HCT116 (cell line): Measurements from ENCODE around the gene TMEM254. TPM values are rescaled to one million over a fixed set of nuclear protein-coding genes. Genes with fewer than 3 reads are reported as not detected.

Experiments
- ATAC-seq: fragments of 200-7000 bp; cut with Tn5 transposase; 2 replicates; pipeline ENCODE4 v1.9.1; 2020; ENCODE audit warnings: mild to moderate bottlenecking, moderate library complexity
- BruUV-seq: library from RNA; stranded (reverse); fragments of 400-500 nt; replicated peaks from 2 replicates; lab custom pipeline; 2021; lab: Mats Ljungman, UMichigan
- CTCF ChIA-PET: fragments of 300-600 bp; sonication (Branson Sonifier 250); formaldehyde crosslinking; loops from one replicate; lab custom pipeline; 2021; ENCODE audit warnings: antibody characterized with exemption; lab: Charles Lee
- POLR2A ChIA-PET: fragments of 300-600, 350-600 bp; sonication (Branson Sonifier 250); formaldehyde crosslinking; loops from one replicate; lab custom pipeline; 2021; ENCODE audit warnings: antibody characterized with exemption; lab: Charles Lee
- RAD21 ChIA-PET, 2 experiments: fragments of 300-600 bp; sonication (Branson Sonifier 250); formaldehyde crosslinking; loops; one replicate each; lab custom pipeline; 2023; ENCODE audit warnings: low total read pairs in 2 of 2; ENCODE audit not compliant: uncharacterized antibody in 2 of 2, unreplicated experiment in 2 of 2, low non-redundant PET in 1 of 2; lab: Charles Lee
- DNase-seq: peaks from one replicate; pipeline ENCODE4 v3.0.0-alpha.2; 2010; ENCODE audit warnings: low read depth, low spot score
- H2AFZ ChIP-seq: fragments of 200-600 bp; shearing (Covaris generic), sonication (generic); 2 replicates; pipeline ENCODE4 v1.6.1; 2017; ENCODE audit warnings: low read depth, mixed run types, mixed read lengths, antibody characterized with exemption, low read length; ENCODE audit not compliant: poor library complexity, severe bottlenecking
- H3K27ac ChIP-seq: 2 replicates; pipeline ENCODE4 v1.5.1; 2012; ENCODE audit warnings: low read depth, low read length
- H3K27me3 ChIP-seq: fragments of 200-600 bp; sonication (generic); 2 replicates; pipeline ENCODE4 v1.6.1; 2016; ENCODE audit warnings: mixed run types, low read length, mixed read lengths; ENCODE audit not compliant: insufficient read depth
- H3K36me3 ChIP-seq, 2 experiments: fragments of 200-500 bp in 1 of 2; fragments of 200-600 bp in 1 of 2; sonication (Bioruptor generic) in 1 of 2; sonication (generic) in 1 of 2; 2 replicates each; pipeline versions ENCODE4 v1.5.1 to v1.6.1; 2014 to 2016; ENCODE audit warnings: low read length in 2 of 2, inconsistent platforms in 1 of 2, mixed read lengths in 1 of 2, mixed run types in 1 of 2; ENCODE audit not compliant: insufficient read depth in 2 of 2, control insufficient read depth in 1 of 2
- H3K4me1 ChIP-seq, 2 experiments: fragments of 200-600 bp in 1 of 2; sonication (generic) in 1 of 2; 2 replicates each; pipeline versions ENCODE4 v1.5.1 to v1.6.1; 2012 to 2017; ENCODE audit warnings: low read length in 2 of 2, inconsistent platforms in 1 of 2, mild to moderate bottlenecking in 1 of 2, mixed read lengths in 1 of 2, mixed run types in 1 of 2, moderate library complexity in 1 of 2; ENCODE audit not compliant: insufficient read depth in 2 of 2, control insufficient read depth in 1 of 2
- H3K4me2 ChIP-seq: fragments of 200-600 bp; sonication (generic); 2 replicates; pipeline ENCODE4 v1.6.1; 2017; ENCODE audit warnings: mixed run types, low read length, mixed read lengths
- H3K4me3 ChIP-seq, 2 experiments: fragments of 200-600 bp in 1 of 2; sonication (generic) in 1 of 2; replicated peaks in 1 of 2; 2 replicates each; pipeline ENCODE4 v1.5.1; 2011 to 2016; ENCODE audit warnings: low read length in 2 of 2, control low read depth in 1 of 2, low read depth in 1 of 2, mild to moderate bottlenecking in 1 of 2, mixed read lengths in 1 of 2, mixed run types in 1 of 2
- H3K79me2 ChIP-seq: fragments of 200-600 bp; sonication (generic); 2 replicates; pipeline ENCODE4 v1.6.1; 2017; ENCODE audit warnings: mild to moderate bottlenecking, mixed run types, low read length, moderate library complexity, mixed read lengths; ENCODE audit not compliant: insufficient read depth
- H3K9ac ChIP-seq: fragments of 200-600 bp; sonication (generic); 2 replicates; pipeline ENCODE4 v1.6.1; 2016; ENCODE audit warnings: low read length, mixed read lengths
- H3K9me2 ChIP-seq: fragments of 200-600 bp; sonication (generic), shearing (Covaris generic); 2 replicates; pipeline ENCODE4 v1.6.1; 2017; ENCODE audit warnings: mixed run types, mild to moderate bottlenecking, moderate library complexity; ENCODE audit not compliant: insufficient read depth
- H3K9me3 ChIP-seq, 2 experiments: fragments of 200-500 bp in 1 of 2; fragments of 200-600 bp in 1 of 2; sonication (Bioruptor generic) in 1 of 2; sonication (generic) in 1 of 2; 2 replicates each; pipeline ENCODE4 v1.6.1; 2014 to 2017; ENCODE audit warnings: low read length in 2 of 2, mixed read lengths in 2 of 2, inconsistent platforms in 1 of 2, low read depth in 1 of 2, mild to moderate bottlenecking in 1 of 2, mixed run types in 1 of 2, moderate library complexity in 1 of 2; ENCODE audit not compliant: control insufficient read depth in 1 of 2, insufficient read depth in 1 of 2
- H4K20me1 ChIP-seq: fragments of 200-600 bp; sonication (generic), shearing (Covaris generic); 2 replicates; pipeline ENCODE4 v1.6.1; 2017; ENCODE audit warnings: mixed run types, mild to moderate bottlenecking, moderate library complexity; ENCODE audit not compliant: insufficient read depth
- ATF3 ChIP-seq: IDR thresholded peaks from 2 replicates; pipeline ENCODE4 v1.6.1; 2012
- CBX3 ChIP-seq: IDR thresholded peaks from 2 replicates; pipeline ENCODE4 v1.6.1; 2012; ENCODE audit warnings: low read depth
- CEBPB ChIP-seq: IDR thresholded peaks from 2 replicates; pipeline ENCODE4 v1.6.1; 2012; ENCODE audit warnings: low read depth
- CTCF ChIP-seq, 3 experiments: fragments of 200-600 bp in 1 of 3; sonication (generic) in 1 of 3; IDR thresholded peaks in 2 of 3; conservative IDR thresholded peaks in 1 of 3; 2 replicates each; pipeline ENCODE4 v1.5.1; 2012 to 2017; ENCODE audit warnings: low read depth in 2 of 3, low read length in 2 of 3, antibody characterized with exemption in 1 of 3, borderline replicate concordance in 1 of 3, control low read depth in 1 of 3, mild to moderate bottlenecking in 1 of 3, mixed read lengths in 1 of 3, mixed run types in 1 of 3, moderate library complexity in 1 of 3; ENCODE audit not compliant: insufficient read depth in 1 of 3
- ELF1 ChIP-seq: IDR thresholded peaks from 2 replicates; pipeline ENCODE4 v1.6.1; 2012; ENCODE audit warnings: low read depth, borderline replicate concordance
- EZH2 ChIP-seq: fragments of 200-600 bp; sonication (generic); IDR thresholded peaks from 2 replicates; pipeline ENCODE4 v1.6.1; 2017; ENCODE audit warnings: antibody characterized with exemption, mixed run types
- EZH2phosphoT487 ChIP-seq: fragments of 200-600 bp; IDR thresholded peaks from 2 replicates; pipeline ENCODE4 v1.6.1; 2018; ENCODE audit warnings: antibody characterized with exemption, borderline replicate concordance
- FOSL1 ChIP-seq: IDR thresholded peaks from 2 replicates; pipeline ENCODE4 v1.6.1; 2012; ENCODE audit warnings: low read depth
- JUND ChIP-seq: IDR thresholded peaks from 2 replicates; pipeline ENCODE4 v1.6.1; 2012
- MAX ChIP-seq: IDR thresholded peaks from 2 replicates; pipeline ENCODE4 v1.6.1; 2012
- POLR2A ChIP-seq: IDR thresholded peaks from 2 replicates; pipeline ENCODE4 v1.7.0; 2011; ENCODE audit warnings: borderline replicate concordance; ENCODE audit not compliant: insufficient read depth, insufficient read length; ENCODE audit errors: extremely low read depth
- RAD21 ChIP-seq: IDR thresholded peaks from 2 replicates; pipeline ENCODE4 v1.6.1; 2012; ENCODE audit warnings: low read depth, mild to moderate bottlenecking
- REST ChIP-seq: IDR thresholded peaks from 2 replicates; pipeline ENCODE4 v1.6.1; 2012; ENCODE audit warnings: low read depth
- SRF ChIP-seq: IDR thresholded peaks from 2 replicates; pipeline ENCODE4 v1.6.1; 2012; ENCODE audit warnings: low read depth
- TCF7L2 ChIP-seq: IDR thresholded peaks from 2 replicates; pipeline ENCODE4 v1.7.0; 2011; ENCODE audit warnings: borderline replicate concordance, inconsistent platforms; ENCODE audit not compliant: insufficient read depth, insufficient read length; ENCODE audit errors: extremely low read depth
- YY1 ChIP-seq: IDR thresholded peaks from 2 replicates; pipeline ENCODE4 v1.6.1; 2011; ENCODE audit warnings: low read length, low read depth, moderate library complexity, mild to moderate bottlenecking; ENCODE audit not compliant: insufficient replicate concordance; ENCODE audit errors: extremely low read depth
- ZBTB33 ChIP-seq: IDR thresholded peaks from 2 replicates; pipeline ENCODE4 v1.6.1; 2011; ENCODE audit warnings: mild to moderate bottlenecking, low read length, moderate library complexity; ENCODE audit not compliant: insufficient replicate concordance; ENCODE audit errors: extremely low read depth
- ZFX ChIP-seq: fragments of 450-650 bp; IDR thresholded peaks from 2 replicates; pipeline ENCODE4 v1.6.1; 2017
- ZNF274 ChIP-seq: fragments of 200-500 bp; sonication (Bioruptor generic); IDR thresholded peaks from 2 replicates; pipeline ENCODE4 v1.6.1; 2014; ENCODE audit warnings: mild to moderate bottlenecking, low read depth, low read length, inconsistent platforms
- intact Hi-C: fragments of 100-400 bp; cut with micrococcal nuclease; formaldehyde crosslinking; loops from 2 replicates; pipeline ENCODE4 v1.10.0; 2022
- total RNA-seq: library from RNA; stranded (reverse); gene quantifications from one replicate; pipeline ENCODE4 v1.2.1, GENCODE V29; 2021; ENCODE audit not compliant: unreplicated experiment

TMEM254 gene
- total RNA-seq, 1 experiment from 2014 or later, result 12.1 TPM

- DNase-seq (no peak), ATAC-seq (no peak)
- no TSS peak for BruUV-seq
- H3K79me2 ChIP-seq, result no peaks in the 10 kb centered on the region
- H3K9me3 ChIP-seq, result peaks cover 12 to 15% of the 10 kb centered on the region in 2 experiments; a peak in 2 of 4 replicates
- H3K27ac ChIP-seq, result no peak overlapping the region
- intact Hi-C loops, result no loop called here
- no peak overlapping the region for H3K9ac ChIP-seq
- no peak overlapping the region for H3K4me2 ChIP-seq
- POLR2A ChIA-PET, result no interaction called here
- TF ChIP-seq FOSL1, result no peak
- TF ChIP-seq ELF1, result no peak
- TF ChIP-seq JUND, result no peak
- TF ChIP-seq ZNF274, result no peak
- no peak for TF ChIP-seq CBX3
- TF ChIP-seq EZH2phosphoT487, result no peak
- TF ChIP-seq YY1, result no peak
- TF ChIP-seq CTCF (IDR thresholded peaks at IDR 0.05 in 2 of 3, conservative IDR thresholded peaks at IDR 0.05 in 1 of 3; ENCODE audit: borderline replicate concordance in 1 of 3, insufficient read depth in 1 of 3, low read depth in 2 of 3, low read length in 2 of 3), result no peak
- TF ChIP-seq REST, result no peak
- TF ChIP-seq POLR2A, result no peak
- TF ChIP-seq RAD21, result no peak
- no peak for TF ChIP-seq ATF3
- no peak for TF ChIP-seq TCF7L2
- TF ChIP-seq EZH2, result no peak
- TF ChIP-seq CEBPB, result no peak
- no peak for TF ChIP-seq ZBTB33
- no peak for TF ChIP-seq MAX
- TF ChIP-seq SRF, result no peak
- TF ChIP-seq ZFX, result no peak
- TF ChIP-seq, all 23 proteins: peak for 0
- no peaks in the 10 kb centered on the region for H3K27me3 ChIP-seq
- H2AFZ ChIP-seq, result no peak overlapping the region
- ChIA-PET RAD21 (no interaction called here), CTCF (no interaction called here)
- no peaks in the 10 kb centered on the region for H4K20me1 ChIP-seq
- H3K36me3 ChIP-seq, result no peaks in the 10 kb centered on the region
- H3K4me3 ChIP-seq, result no peak overlapping the region
- no peaks in the 10 kb centered on the region for H3K9me2 ChIP-seq
- no peaks in the 10 kb centered on the region for H3K4me1 ChIP-seq
Observed at GRCh38 chr10:80110986-80111385, 32.5 kb downstream of the TMEM254 start.
